22Rv1 (cell line): ENCODE measurements around the gene GRHPR.

Source experiments
- H3K27ac ChIP-seq: fragments of 450-650 bp; 2 replicates; pipeline ENCODE4 v1.5.1; 2017
- ZFX ChIP-seq: fragments of 450-650 bp; IDR thresholded peaks from 2 replicates; pipeline ENCODE4 v1.6.1; 2017; ENCODE audit warnings: antibody characterized with exemption, borderline replicate concordance
- TF ChIP-seq, protein P1 (sequence below): fragments of 450-650 bp; IDR thresholded peaks from 2 replicates; pipeline ENCODE4 v1.5.1; 2017; ENCODE audit warnings: mild to moderate bottlenecking

Gene GRHPR

GRCh38 chr9:37399336-37399735 is 23.2 kb upstream of the GRHPR start:
- no peak overlapping the region for H3K27ac ChIP-seq

GRCh38 chr9:37404590-37404989 is 17.9 kb upstream of the GRHPR start:
- TF ChIP-seq, protein P1, sequence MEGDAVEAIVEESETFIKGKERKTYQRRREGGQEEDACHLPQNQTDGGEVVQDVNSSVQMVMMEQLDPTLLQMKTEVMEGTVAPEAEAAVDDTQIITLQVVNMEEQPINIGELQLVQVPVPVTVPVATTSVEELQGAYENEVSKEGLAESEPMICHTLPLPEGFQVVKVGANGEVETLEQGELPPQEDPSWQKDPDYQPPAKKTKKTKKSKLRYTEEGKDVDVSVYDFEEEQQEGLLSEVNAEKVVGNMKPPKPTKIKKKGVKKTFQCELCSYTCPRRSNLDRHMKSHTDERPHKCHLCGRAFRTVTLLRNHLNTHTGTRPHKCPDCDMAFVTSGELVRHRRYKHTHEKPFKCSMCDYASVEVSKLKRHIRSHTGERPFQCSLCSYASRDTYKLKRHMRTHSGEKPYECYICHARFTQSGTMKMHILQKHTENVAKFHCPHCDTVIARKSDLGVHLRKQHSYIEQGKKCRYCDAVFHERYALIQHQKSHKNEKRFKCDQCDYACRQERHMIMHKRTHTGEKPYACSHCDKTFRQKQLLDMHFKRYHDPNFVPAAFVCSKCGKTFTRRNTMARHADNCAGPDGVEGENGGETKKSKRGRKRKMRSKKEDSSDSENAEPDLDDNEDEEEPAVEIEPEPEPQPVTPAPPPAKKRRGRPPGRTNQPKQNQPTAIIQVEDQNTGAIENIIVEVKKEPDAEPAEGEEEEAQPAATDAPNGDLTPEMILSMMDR, result no peak
- TF ChIP-seq ZFX, result no peak
- H3K27ac ChIP-seq, result no peak overlapping the region

More at GRCh38 chr9:37399336-37399735, 23.2 kb upstream of the GRHPR start:
- TF ChIP-seq ZFX, result no peak
- TF ChIP-seq, protein P1, result no peak

DNA sequence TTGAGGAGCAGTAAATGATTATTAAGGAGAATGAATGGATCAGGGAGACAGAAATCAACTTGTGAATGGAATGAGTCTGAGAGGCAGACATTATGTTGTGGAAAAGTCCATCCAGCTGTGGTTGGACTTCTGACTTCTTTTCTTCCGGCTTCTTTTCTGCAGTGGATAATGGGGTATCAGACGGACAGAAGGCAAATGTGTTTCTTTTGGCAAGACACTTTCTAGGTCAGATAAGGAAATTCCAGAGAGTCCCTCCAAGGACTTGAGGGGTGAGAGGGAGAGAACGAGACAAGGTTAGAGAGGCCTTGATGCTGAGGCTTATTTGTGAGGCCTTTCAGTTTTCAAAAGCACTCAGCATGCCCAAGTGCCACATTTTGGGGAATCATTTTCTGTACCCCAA is 17.1 kb upstream of the GRHPR start:
- no peak for TF ChIP-seq ZFX
- TF ChIP-seq, protein P1, result no peak
- H3K27ac ChIP-seq, result no peak overlapping the region

GRCh38 chr9:37405764-37406380 is 16.6 kb upstream of the GRHPR start:
- no peak overlapping the region for H3K27ac ChIP-seq
- TF ChIP-seq, protein P1, result no peak
- no peak for TF ChIP-seq ZFX

DNA sequence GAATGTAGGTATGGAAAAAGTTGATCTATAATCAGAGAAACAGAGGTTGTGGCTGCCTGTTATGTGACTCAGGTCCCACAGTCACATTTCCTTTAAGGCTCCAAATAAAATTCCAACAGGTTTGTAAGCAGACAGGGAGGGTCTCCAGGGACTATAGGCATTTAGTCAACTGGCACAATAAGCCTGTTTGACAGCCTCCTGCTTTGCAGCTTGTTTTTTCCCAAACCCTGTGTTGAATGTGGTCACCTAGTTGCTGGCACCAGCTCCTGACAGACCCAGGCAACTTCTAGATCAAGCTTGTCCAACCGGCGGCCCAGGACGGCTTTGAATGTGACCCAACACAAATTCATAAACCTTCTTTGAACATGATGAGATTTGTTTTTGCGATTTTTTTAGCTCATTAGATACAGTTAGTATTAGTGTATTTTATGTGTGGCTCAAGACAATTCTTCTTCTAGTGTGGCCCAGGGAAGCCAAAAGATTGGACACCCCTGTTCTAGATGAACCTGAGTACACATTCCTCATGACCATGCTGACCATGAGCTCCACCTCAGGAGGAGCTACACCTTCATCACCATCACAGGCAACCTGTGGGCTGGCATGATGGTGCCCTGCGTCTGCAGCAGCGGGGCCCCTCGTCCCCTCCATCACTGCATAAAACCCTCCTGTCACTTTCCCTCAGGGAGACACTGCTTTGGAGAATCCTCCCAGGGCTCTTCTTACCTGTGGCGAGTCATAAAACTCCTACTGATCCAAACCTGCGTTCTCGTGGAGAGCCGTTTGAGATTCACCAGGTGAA is 15.7 kb upstream of the GRHPR start:
- TF ChIP-seq, protein P1, result no peak
- TF ChIP-seq ZFX, result no peak
- no peak overlapping the region for H3K27ac ChIP-seq

DNA sequence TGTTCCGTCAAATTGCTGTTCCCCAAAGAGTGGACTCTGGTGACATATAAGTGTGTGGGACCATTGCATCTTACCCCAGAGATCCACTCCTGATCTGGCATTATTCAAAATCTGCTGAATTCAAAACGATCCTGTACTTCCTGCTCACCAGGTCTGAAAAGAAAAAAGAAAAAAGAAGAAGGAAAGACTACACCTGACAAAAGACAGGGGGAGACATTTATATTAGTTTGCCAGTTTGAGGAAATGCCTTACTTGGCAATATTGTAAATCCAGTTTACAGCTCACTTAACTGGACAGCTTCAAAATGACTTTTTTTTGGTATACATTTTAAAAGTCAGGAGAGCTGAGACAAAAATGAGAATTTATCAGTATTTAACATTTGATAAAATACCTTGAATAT is 15.0 kb upstream of the GRHPR start:
- TF ChIP-seq, protein P1, result peak; percentile 32
- TF ChIP-seq ZFX, result no peak
- no peak overlapping the region for H3K27ac ChIP-seq
